CD4-positive, CD25-positive, alpha-beta regulatory T cell (primary cell): ENCODE data around the gene C4orf36. TPM values are rescaled to one million over a fixed set of nuclear protein-coding genes. Genes with fewer than 3 reads are reported as not detected.

Source experiments
- ATAC-seq, 2 donors: fragments of 150-1000 bp; cut with Tn5 transposase; one replicate each; pipeline ENCODE4 v1.10.0; 2021; ENCODE audit warnings: low read depth in 2 of 2, moderate number of reproducible peaks in 2 of 2, moderate library complexity in 1 of 2
- DNase-seq, 3 donors: peaks; one replicate each; pipeline versions ENCODE4 v3.0.0 to v3.0.0-alpha.2; 2012 to 2022; ENCODE audit warnings: mixed read lengths in 1 of 3
- H3K27ac ChIP-seq: one replicate; pipeline ENCODE4 v1.7.0; 2013; ENCODE audit warnings: mild to moderate bottlenecking, low read length; ENCODE audit not compliant: insufficient read depth, poor library complexity, severe bottlenecking
- H3K27me3 ChIP-seq: one replicate; pipeline ENCODE4 v1.7.0; 2013; ENCODE audit warnings: low read length; ENCODE audit not compliant: control insufficient read depth, insufficient read depth
- H3K36me3 ChIP-seq: one replicate; pipeline ENCODE4 v1.7.0; 2013; ENCODE audit warnings: mild to moderate bottlenecking, low read length, moderate library complexity; ENCODE audit not compliant: control insufficient read depth, insufficient read depth
- H3K4me1 ChIP-seq: 2 replicates; pipeline ENCODE4 v1.7.0; 2013; ENCODE audit warnings: mild to moderate bottlenecking, low read length; ENCODE audit not compliant: insufficient read depth, control insufficient read depth, poor library complexity, severe bottlenecking
- H3K4me3 ChIP-seq: one replicate; pipeline ENCODE4 v1.7.0; 2013; ENCODE audit warnings: low read depth, mild to moderate bottlenecking, low read length, moderate library complexity
- H3K9me3 ChIP-seq, 2 experiments: 1 replicate in 1 of 2; 2 replicates in 1 of 2; pipeline ENCODE4 v1.7.0; 2013; ENCODE audit warnings: low read length in 2 of 2, mild to moderate bottlenecking in 1 of 2, moderate library complexity in 1 of 2; ENCODE audit not compliant: control insufficient read depth in 2 of 2
- H3K27ac Mint-ChIP-seq, 3 donors: one replicate each; pipeline ENCODE4 v1.8.0; 2020 to 2022; ENCODE audit warnings: mild to moderate bottlenecking in 3 of 3, mixed read lengths in 3 of 3, moderate library complexity in 2 of 3
- H3K27me3 Mint-ChIP-seq: one replicate; pipeline ENCODE4 v1.8.0; 2022; ENCODE audit warnings: mild to moderate bottlenecking, mixed read lengths
- H3K36me3 Mint-ChIP-seq: one replicate; pipeline ENCODE4 v1.8.0; 2020; ENCODE audit warnings: mixed read lengths
- H3K4me1 Mint-ChIP-seq, 4 donors: one replicate each; pipeline ENCODE4 v1.8.0; 2020 to 2022; ENCODE audit warnings: mixed read lengths in 4 of 4, mild to moderate bottlenecking in 1 of 4
- H3K4me3 Mint-ChIP-seq, 4 donors: one replicate each; pipeline ENCODE4 v1.8.0; 2020 to 2022; ENCODE audit warnings: mild to moderate bottlenecking in 4 of 4, mixed read lengths in 4 of 4, moderate library complexity in 3 of 4
- H3K9me3 Mint-ChIP-seq, 7 donors: one replicate each; pipeline ENCODE4 v1.8.0; 2020 to 2022; ENCODE audit warnings: mixed read lengths in 7 of 7, mild to moderate bottlenecking in 3 of 7, moderate library complexity in 2 of 7
- polyA plus RNA-seq, 4 donors: library from polyadenylated mRNA; unstranded; fragments of 300-500 nt; fragmentation: Illumina TruSeq; gene quantifications; one replicate each; pipeline ENCODE4 v1.2.3, GENCODE V29; 2021
- total RNA-seq: library from RNA; stranded (reverse); gene quantifications from one replicate; pipeline ENCODE4 v1.2.3, GENCODE V29; 2022

C4orf36 gene
- total and polyA plus RNA-seq, 5 donors from 2014 or later: not detected

- H3K36me3 ChIP-seq: no peaks in the 10 kb centered on the region
- Mint-ChIP-seq H3K27ac (no peak overlapping the region), H3K9me3 (no peaks in the 10 kb centered on the region), H3K4me3 (no peak overlapping the region), H3K27me3 (peaks cover 6% of the 10 kb centered on the region), H3K4me1 (peaks cover 3 to 12% (median 9%) of the 10 kb centered on the region in 4 donors), H3K36me3 (peaks cover 3% of the 10 kb centered on the region)
- no peak for DNase-seq
- H3K4me3 ChIP-seq: no peak overlapping the region
- ATAC-seq: no peak
- H3K9me3 ChIP-seq: no peaks in the 10 kb centered on the region
- H3K27ac ChIP-seq: no peak overlapping the region
- H3K4me1 ChIP-seq: no peaks in the 10 kb centered on the region
- H3K27me3 ChIP-seq: no peaks in the 10 kb centered on the region
These were observed 17.5 kb upstream of the C4orf36 start for GRCh38 chr4:86909546-86910295.

DNA sequence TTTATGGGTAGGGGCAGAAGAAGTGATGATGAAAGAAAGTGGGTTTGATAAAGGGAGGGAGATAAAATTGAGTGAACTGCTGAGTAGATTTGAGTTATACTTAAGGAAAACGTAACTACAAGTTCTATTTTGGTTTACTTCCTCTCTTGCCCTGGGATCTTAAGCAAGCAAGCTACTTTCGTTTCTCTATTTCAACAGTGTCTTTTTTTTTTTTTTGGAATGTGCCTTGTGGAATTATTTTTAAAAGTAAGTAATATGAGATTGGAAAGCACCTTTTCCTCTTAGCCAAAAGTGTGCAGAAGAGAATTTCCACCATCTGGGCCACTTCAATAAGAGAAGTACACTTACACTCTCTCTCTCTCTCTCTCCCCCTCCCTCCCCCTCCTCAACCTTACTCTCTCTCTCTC, 16.0 kb upstream of the C4orf36 start:
- DNase-seq: no peak
- Mint-ChIP-seq H3K27me3 (peaks cover 13% of the 10 kb centered on the region), H3K27ac (peak overlapping the region in 1 of 3 donors; percentile 0), H3K4me1 (peaks cover 3 to 12% (median 9%) of the 10 kb centered on the region in 4 donors), H3K4me3 (peak overlapping the region in 2 of 4 donors; percentile 52 to 53), H3K9me3 (no peaks in the 10 kb centered on the region), H3K36me3 (no peaks in the 10 kb centered on the region)
- H3K36me3 ChIP-seq: no peaks in the 10 kb centered on the region
- H3K4me1 ChIP-seq: peaks cover 6% of the 10 kb centered on the region
- peak overlapping the region; percentile 24 for H3K4me3 ChIP-seq
- no peaks in the 10 kb centered on the region for H3K27me3 ChIP-seq
- no peaks in the 10 kb centered on the region for H3K9me3 ChIP-seq
- ATAC-seq: no peak
- H3K27ac ChIP-seq: no peak overlapping the region

- ATAC-seq: no peak
- H3K9me3 ChIP-seq: no peaks in the 10 kb centered on the region
- no peaks in the 10 kb centered on the region for H3K36me3 ChIP-seq
- no peak overlapping the region for H3K4me3 ChIP-seq
- H3K36me3 Mint-ChIP-seq: no peaks in the 10 kb centered on the region
- no peak overlapping the region for H3K27ac ChIP-seq
- H3K4me1 ChIP-seq: peaks cover 6% of the 10 kb centered on the region
- DNase-seq: no peak
- no peaks in the 10 kb centered on the region for H3K27me3 ChIP-seq
- no peaks in the 10 kb centered on the region for H3K4me1 Mint-ChIP-seq
- H3K4me3 Mint-ChIP-seq: no peak overlapping the region
- H3K27me3 Mint-ChIP-seq: peaks cover 27% of the 10 kb centered on the region
- H3K27ac Mint-ChIP-seq: no peak overlapping the region
- no peaks in the 10 kb centered on the region for H3K9me3 Mint-ChIP-seq
These were observed 9.6 kb upstream of the C4orf36 start for GRCh38 chr4:86901864-86902263.

- Mint-ChIP-seq H3K4me1 (no peaks in the 10 kb centered on the region), H3K27ac (no peak overlapping the region), H3K36me3 (no peaks in the 10 kb centered on the region), H3K27me3 (peaks cover 17% of the 10 kb centered on the region), H3K4me3 (no peak overlapping the region), H3K9me3 (no peaks in the 10 kb centered on the region)
- H3K36me3 ChIP-seq: no peaks in the 10 kb centered on the region
- H3K4me3 ChIP-seq: no peak overlapping the region
- H3K4me1 ChIP-seq: no peaks in the 10 kb centered on the region
- H3K9me3 ChIP-seq: no peaks in the 10 kb centered on the region
- DNase-seq (no peak), ATAC-seq (no peak)
- H3K27ac ChIP-seq: no peak overlapping the region
- H3K27me3 ChIP-seq: no peaks in the 10 kb centered on the region
These were observed 6.3 kb upstream of the C4orf36 start for GRCh38 chr4:86898562-86898961.

DNA sequence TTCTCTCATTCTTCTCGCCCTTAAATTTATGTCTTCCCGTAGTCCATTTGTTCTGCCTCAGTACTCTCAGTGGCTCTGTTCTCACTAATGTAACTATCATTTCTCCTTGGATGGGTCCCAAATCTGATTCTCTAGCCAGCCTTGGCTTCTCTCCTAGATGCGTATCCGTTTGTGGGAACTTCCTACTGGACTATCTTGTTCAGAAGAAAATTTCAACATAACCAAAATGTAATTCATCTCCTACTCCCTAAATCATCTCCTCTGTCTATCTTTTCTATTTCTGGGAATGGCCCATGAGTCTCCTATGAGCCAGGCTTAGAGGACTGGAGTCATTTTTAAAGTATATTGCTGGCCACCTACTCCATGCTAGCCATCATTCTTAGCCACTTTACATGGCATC, 4.4 kb upstream of the C4orf36 start:
- Histone ChIP-seq H3K36me3 (no peaks in the 10 kb centered on the region), H3K4me3 (no peak overlapping the region), H3K4me1 (peaks cover 12% of the 10 kb centered on the region), H3K27me3 (peaks cover 3% of the 10 kb centered on the region), H3K9me3 (no peaks in the 10 kb centered on the region), H3K27ac (no peak overlapping the region)
- ATAC-seq: no peak
- no peaks in the 10 kb centered on the region for H3K36me3 Mint-ChIP-seq
- peaks cover 15% of the 10 kb centered on the region for H3K27me3 Mint-ChIP-seq
- no peak for DNase-seq
- no peak overlapping the region for H3K27ac Mint-ChIP-seq
- H3K4me1 Mint-ChIP-seq: peaks cover 0 to 8% (median 4%) of the 10 kb centered on the region in 4 donors
- H3K4me3 Mint-ChIP-seq: no peak overlapping the region
- no peaks in the 10 kb centered on the region for H3K9me3 Mint-ChIP-seq

DNA sequence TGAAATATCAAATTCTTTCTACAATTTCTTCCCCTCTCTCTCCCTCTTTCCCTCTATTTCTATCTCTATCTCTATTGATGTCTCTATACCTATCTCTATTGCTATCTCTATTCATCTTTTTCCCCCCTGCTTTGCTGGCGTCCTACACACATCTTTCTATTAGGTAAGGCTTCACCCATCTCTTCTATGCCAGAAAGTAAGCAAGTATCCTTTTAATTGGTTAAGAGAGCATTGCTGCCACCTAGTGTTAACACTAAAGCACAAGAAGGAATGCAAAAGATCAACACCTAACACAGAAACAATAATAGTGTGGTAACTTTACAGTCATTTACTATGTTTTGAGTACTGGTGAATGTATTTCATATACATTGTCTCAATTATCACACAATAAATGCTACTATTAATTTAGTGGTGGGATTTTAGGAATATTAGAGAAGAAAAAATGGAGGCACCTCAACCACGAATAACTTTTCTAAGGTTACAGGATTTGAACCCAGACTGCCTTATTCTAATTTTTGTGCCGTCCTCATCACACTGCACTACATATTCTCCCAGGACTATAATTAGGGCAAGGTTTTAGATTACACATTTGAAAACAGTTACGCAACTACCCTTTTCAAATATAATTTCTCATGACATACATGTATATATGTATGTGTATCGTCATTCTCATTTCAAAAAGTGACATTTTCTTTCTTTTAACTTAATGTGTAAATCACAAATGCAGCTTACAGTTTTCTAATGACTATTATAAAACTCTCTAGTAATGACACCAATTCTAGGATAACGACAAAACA, 3.7 kb upstream of the C4orf36 start:
- DNase-seq (peak in 2 of 3 donors; percentile 32 to 62), ATAC-seq (no peak)
- Mint-ChIP-seq H3K4me1 (peaks cover 0 to 15% (median 8%) of the 10 kb centered on the region in 4 donors), H3K36me3 (no peaks in the 10 kb centered on the region), H3K27me3 (peaks cover 20% of the 10 kb centered on the region), H3K27ac (no peak overlapping the region), H3K9me3 (no peaks in the 10 kb centered on the region), H3K4me3 (no peak overlapping the region)
- no peaks in the 10 kb centered on the region for H3K9me3 ChIP-seq
- H3K27me3 ChIP-seq: peaks cover 10% of the 10 kb centered on the region
- H3K36me3 ChIP-seq: no peaks in the 10 kb centered on the region
- no peak overlapping the region for H3K27ac ChIP-seq
- peaks cover 14% of the 10 kb centered on the region for H3K4me1 ChIP-seq
- H3K4me3 ChIP-seq: no peak overlapping the region

DNA sequence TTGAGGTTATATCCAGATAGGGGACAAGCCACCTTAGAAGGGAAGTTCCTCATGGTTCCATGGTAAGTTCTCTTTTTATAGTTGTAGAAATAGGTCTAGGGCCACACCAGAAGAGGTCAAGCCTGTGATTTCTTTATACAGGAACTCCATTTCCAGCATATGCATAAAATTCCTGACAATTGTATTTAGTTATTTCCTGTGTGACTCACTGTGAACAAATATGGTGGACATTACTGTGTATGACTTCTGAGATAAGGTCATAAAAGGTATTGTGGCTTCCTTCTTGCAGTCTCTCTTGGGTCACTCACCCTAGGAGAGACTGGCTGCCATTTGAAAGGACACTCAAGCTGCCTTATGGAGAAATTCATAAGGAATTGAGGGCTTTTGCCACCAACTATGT, 2.2 kb upstream of the C4orf36 start:
- peaks cover 14% of the 10 kb centered on the region for H3K4me1 ChIP-seq
- H3K27me3 ChIP-seq: peaks cover 15% of the 10 kb centered on the region
- Mint-ChIP-seq H3K9me3 (peaks cover 0 to under 1% (median 0%) of the 10 kb centered on the region in 7 donors), H3K27me3 (peaks cover 30% of the 10 kb centered on the region), H3K27ac (no peak overlapping the region), H3K4me3 (no peak overlapping the region), H3K36me3 (no peaks in the 10 kb centered on the region), H3K4me1 (peaks cover 0 to 17% (median 8%) of the 10 kb centered on the region in 4 donors)
- H3K36me3 ChIP-seq: no peaks in the 10 kb centered on the region
- H3K4me3 ChIP-seq: no peak overlapping the region
- no peak overlapping the region for H3K27ac ChIP-seq
- DNase-seq: no peak
- no peaks in the 10 kb centered on the region for H3K9me3 ChIP-seq
- ATAC-seq: no peak
